Body of pancreas (tissue), 4 donors: ENCODE data around the gene RAMP1.

Source experiments
- POLR2A ChIP-seq, 3 donors: fragments of 450-650 bp; IDR thresholded peaks; one replicate each; pipeline ENCODE4 v1.6.1; 2016; ENCODE audit warnings: antibody characterized with exemption in 3 of 3, mild to moderate bottlenecking in 2 of 3
- TF ChIP-seq, protein P1 (sequence below), 7 experiments: fragments of 450-650 bp in 4 of 7; fragments of 200-600 bp in 3 of 7; sonication (generic) in 3 of 7; IDR thresholded peaks; one replicate each; pipeline ENCODE4 v1.5.1; 2016 to 2019; ENCODE audit warnings: antibody characterized with exemption in 7 of 7

DNA sequence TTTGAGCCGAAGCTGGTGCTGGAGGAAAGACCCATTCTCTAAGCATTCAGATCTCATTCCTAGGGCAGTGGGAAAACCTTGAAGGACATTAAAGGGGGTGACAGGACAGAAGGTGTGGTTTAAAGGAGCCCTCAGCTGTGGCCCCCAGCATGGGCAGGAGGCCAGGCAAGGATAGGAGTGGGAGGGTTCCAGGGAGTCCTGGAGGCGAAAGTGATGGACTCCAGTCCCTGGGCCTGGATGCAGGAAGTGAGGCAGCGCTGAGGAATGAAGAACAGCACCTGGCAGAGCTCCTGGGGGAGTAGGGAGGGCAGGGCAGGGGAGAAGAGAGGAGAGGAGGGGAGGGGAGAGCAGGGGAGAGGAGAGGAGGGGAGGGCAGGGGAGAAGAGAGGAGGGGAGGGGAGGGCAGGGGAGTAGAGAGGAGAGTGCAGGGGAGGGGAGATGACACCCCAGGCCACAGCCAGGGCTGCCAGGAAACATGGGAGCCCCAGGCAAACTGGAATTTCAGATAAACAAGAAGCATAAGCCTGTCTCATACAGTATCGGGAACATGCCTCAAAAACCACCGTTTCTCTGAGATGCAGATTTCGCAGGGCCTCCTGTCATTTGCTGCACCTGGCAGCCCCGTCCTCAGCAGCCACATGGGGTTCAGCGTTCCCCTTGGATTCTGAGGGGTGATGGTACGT lies 5.7 kb downstream of the RAMP1 start:
- TF ChIP-seq, protein P1, sequence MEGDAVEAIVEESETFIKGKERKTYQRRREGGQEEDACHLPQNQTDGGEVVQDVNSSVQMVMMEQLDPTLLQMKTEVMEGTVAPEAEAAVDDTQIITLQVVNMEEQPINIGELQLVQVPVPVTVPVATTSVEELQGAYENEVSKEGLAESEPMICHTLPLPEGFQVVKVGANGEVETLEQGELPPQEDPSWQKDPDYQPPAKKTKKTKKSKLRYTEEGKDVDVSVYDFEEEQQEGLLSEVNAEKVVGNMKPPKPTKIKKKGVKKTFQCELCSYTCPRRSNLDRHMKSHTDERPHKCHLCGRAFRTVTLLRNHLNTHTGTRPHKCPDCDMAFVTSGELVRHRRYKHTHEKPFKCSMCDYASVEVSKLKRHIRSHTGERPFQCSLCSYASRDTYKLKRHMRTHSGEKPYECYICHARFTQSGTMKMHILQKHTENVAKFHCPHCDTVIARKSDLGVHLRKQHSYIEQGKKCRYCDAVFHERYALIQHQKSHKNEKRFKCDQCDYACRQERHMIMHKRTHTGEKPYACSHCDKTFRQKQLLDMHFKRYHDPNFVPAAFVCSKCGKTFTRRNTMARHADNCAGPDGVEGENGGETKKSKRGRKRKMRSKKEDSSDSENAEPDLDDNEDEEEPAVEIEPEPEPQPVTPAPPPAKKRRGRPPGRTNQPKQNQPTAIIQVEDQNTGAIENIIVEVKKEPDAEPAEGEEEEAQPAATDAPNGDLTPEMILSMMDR (IDR thresholded peaks at IDR 0.05) = no peak
- peak in 2 of 3 donors; percentile 14 to 16 for TF ChIP-seq POLR2A (IDR thresholded peaks at IDR 0.05)
